SJCRH30 (cell line): ENCODE measurements around the gene SPTBN5. TPM values are rescaled to one million over a fixed set of nuclear protein-coding genes. Genes with fewer than 3 reads are reported as not detected.
A peak's percentile ranks its signal among the peaks of the same experiment; 100 is the strongest.

Source experiments
- DNase-seq, 2 experiments: peaks; one replicate each; pipeline ENCODE4 v3.0.0-alpha.2; 2015 to 2020
- H3K27ac ChIP-seq: fragments of 250-450 bp; sonication (Bioruptor Pico); 2 replicates; pipeline ENCODE4 v1.5.1; 2020; ENCODE audit warnings: mild to moderate bottlenecking, moderate library complexity
- H3K27me3 ChIP-seq: fragments of 250-450 bp; sonication (Bioruptor Pico); 2 replicates; pipeline ENCODE4 v1.5.1; 2020; ENCODE audit warnings: mild to moderate bottlenecking, moderate library complexity
- H3K36me3 ChIP-seq: fragments of 250-450 bp; sonication (Bioruptor Pico); 2 replicates; pipeline ENCODE4 v1.5.1; 2020; ENCODE audit warnings: mild to moderate bottlenecking, moderate library complexity
- H3K4me1 ChIP-seq: fragments of 250-450 bp; sonication (Bioruptor Pico); 2 replicates; pipeline ENCODE4 v1.5.1; 2020; ENCODE audit warnings: mild to moderate bottlenecking, moderate library complexity
- H3K4me3 ChIP-seq: fragments of 250-450 bp; sonication (Bioruptor Pico); 2 replicates; pipeline ENCODE4 v1.5.1; 2020; ENCODE audit warnings: mild to moderate bottlenecking, moderate library complexity
- H3K9me3 ChIP-seq: fragments of 250-450 bp; sonication (Bioruptor Pico); replicated peaks from 2 replicates; pipeline ENCODE4 v1.5.1; 2020; ENCODE audit warnings: mild to moderate bottlenecking, moderate library complexity
- total RNA-seq: library from RNA; depleted of rRNA; stranded (reverse); fragments of >200 nt; shearing (Covaris generic); gene quantifications from 2 replicates; pipeline ENCODE4 v1.2.3, GENCODE V29; 2014

SPTBN5 gene
- total RNA-seq, 1 experiment from 2014 or later: 0.55 TPM

GRCh38 chr15:41900526-41901380, 6.9 kb upstream of the SPTBN5 start:
- H3K27ac ChIP-seq: peak overlapping the region; percentile 61
- H3K4me3 ChIP-seq: no peak overlapping the region
- H3K9me3 ChIP-seq: no peaks in the 10 kb centered on the region
- DNase-seq: peak; percentile 59 to 60
- H3K36me3 ChIP-seq: peaks cover 15% of the 10 kb centered on the region
- H3K4me1 ChIP-seq: peaks cover 45% of the 10 kb centered on the region
- H3K27me3 ChIP-seq: no peaks in the 10 kb centered on the region

- Histone ChIP-seq H3K27me3 (no peaks in the 10 kb centered on the region), H3K9me3 (no peaks in the 10 kb centered on the region), H3K36me3 (peaks cover 15% of the 10 kb centered on the region), H3K4me3 (no peak overlapping the region), H3K4me1 (peaks cover 47% of the 10 kb centered on the region), H3K27ac (peak overlapping the region; percentile 61)
- peak; percentile 83 to 88 for DNase-seq
Observed at GRCh38 chr15:41899854-41900442, 6.1 kb upstream of the SPTBN5 start.

GRCh38 chr15:41897363-41897799, 3.5 kb upstream of the SPTBN5 start:
- no peaks in the 10 kb centered on the region for H3K27me3 ChIP-seq
- H3K4me3 ChIP-seq: no peak overlapping the region
- H3K36me3 ChIP-seq: peaks cover 15% of the 10 kb centered on the region
- no peaks in the 10 kb centered on the region for H3K9me3 ChIP-seq
- no peak for DNase-seq
- peaks cover 62% of the 10 kb centered on the region for H3K4me1 ChIP-seq
- no peak overlapping the region for H3K27ac ChIP-seq

- H3K27me3 ChIP-seq: no peaks in the 10 kb centered on the region
- peaks cover 67% of the 10 kb centered on the region for H3K4me1 ChIP-seq
- H3K4me3 ChIP-seq: no peak overlapping the region
- no peak for DNase-seq
- H3K36me3 ChIP-seq: peaks cover 15% of the 10 kb centered on the region
- no peaks in the 10 kb centered on the region for H3K9me3 ChIP-seq
- no peak overlapping the region for H3K27ac ChIP-seq
Observed at GRCh38 chr15:41896566-41896965, 2.7 kb upstream of the SPTBN5 start.

- Histone ChIP-seq H3K4me3 (no peak overlapping the region), H3K27me3 (no peaks in the 10 kb centered on the region), H3K9me3 (no peaks in the 10 kb centered on the region), H3K4me1 (peaks cover 67% of the 10 kb centered on the region), H3K27ac (no peak overlapping the region), H3K36me3 (peaks cover 15% of the 10 kb centered on the region)
- DNase-seq: no peak
Observed at GRCh38 chr15:41895957-41896356, 2.1 kb upstream of the SPTBN5 start.

GRCh38 chr15:41895491-41895890, 1.6 kb upstream of the SPTBN5 start:
- peaks cover 67% of the 10 kb centered on the region for H3K4me1 ChIP-seq
- H3K9me3 ChIP-seq: no peaks in the 10 kb centered on the region
- H3K36me3 ChIP-seq: peaks cover 13% of the 10 kb centered on the region
- no peak overlapping the region for H3K4me3 ChIP-seq
- H3K27ac ChIP-seq: peak overlapping the region; percentile 64
- no peak for DNase-seq
- no peaks in the 10 kb centered on the region for H3K27me3 ChIP-seq

- DNase-seq: peak; percentile 84 to 86
- H3K36me3 ChIP-seq: peaks cover 10% of the 10 kb centered on the region
- no peaks in the 10 kb centered on the region for H3K27me3 ChIP-seq
- H3K4me3 ChIP-seq: peak overlapping the region; percentile 42
- H3K27ac ChIP-seq: peak overlapping the region; percentile 64
- H3K9me3 ChIP-seq: no peaks in the 10 kb centered on the region
- peaks cover 64% of the 10 kb centered on the region for H3K4me1 ChIP-seq
Observed at GRCh38 chr15:41894791-41895463, 1.1 kb upstream of the SPTBN5 start.

- DNase-seq: peak in 1 of 2 experiments; percentile 45
Observed at GRCh38 chr15:41894251-41894790, 468 bp upstream of the SPTBN5 start.

GRCh38 chr15:41892621-41893421, 1.0 kb downstream of the SPTBN5 start:
- no peaks in the 10 kb centered on the region; the same call in 1 of the 2 replicates for H3K36me3 ChIP-seq
- H3K27me3 ChIP-seq: no peaks in the 10 kb centered on the region
- peaks cover 53% of the 10 kb centered on the region for H3K4me1 ChIP-seq
- peak overlapping the region; percentile 13 for H3K4me3 ChIP-seq
- peak overlapping the region; percentile 85 for H3K27ac ChIP-seq
- no peaks in the 10 kb centered on the region for H3K9me3 ChIP-seq
- DNase-seq: peak; percentile 39 to 53

More at GRCh38 chr15:41894251-41894790, 468 bp upstream of the SPTBN5 start:
- H3K4me1 ChIP-seq: peaks cover 58% of the 10 kb centered on the region
- H3K27me3 ChIP-seq: no peaks in the 10 kb centered on the region
- peak overlapping the region; percentile 64 for H3K27ac ChIP-seq
- peak overlapping the region; percentile 42 for H3K4me3 ChIP-seq
- H3K36me3 ChIP-seq: peaks cover 10% of the 10 kb centered on the region
- H3K9me3 ChIP-seq: no peaks in the 10 kb centered on the region

GRCh38 chr15:41891946-41892345, 1.9 kb downstream of the SPTBN5 start:
- peaks cover 53% of the 10 kb centered on the region for H3K4me1 ChIP-seq
- H3K4me3 ChIP-seq: no peak overlapping the region
- H3K27me3 ChIP-seq: no peaks in the 10 kb centered on the region
- peak; percentile 91 to 94 for DNase-seq
- H3K27ac ChIP-seq: peak overlapping the region; percentile 85
- H3K9me3 ChIP-seq: no peaks in the 10 kb centered on the region
- no peaks in the 10 kb centered on the region for H3K36me3 ChIP-seq

- Histone ChIP-seq H3K4me3 (no peak overlapping the region; the same call in 1 of the 2 replicates), H3K27me3 (no peaks in the 10 kb centered on the region), H3K27ac (peak overlapping the region; percentile 85), H3K36me3 (no peaks in the 10 kb centered on the region), H3K9me3 (no peaks in the 10 kb centered on the region), H3K4me1 (peaks cover 53% of the 10 kb centered on the region)
- DNase-seq: peak; percentile 84 to 94
Observed at GRCh38 chr15:41891226-41891625, 2.6 kb downstream of the SPTBN5 start.

GRCh38 chr15:41890050-41890690, 3.7 kb downstream of the SPTBN5 start:
- H3K36me3 ChIP-seq: no peaks in the 10 kb centered on the region
- no peak overlapping the region for H3K4me3 ChIP-seq
- peaks cover 48% of the 10 kb centered on the region for H3K4me1 ChIP-seq
- H3K27ac ChIP-seq: peak overlapping the region; percentile 85; the same call in 1 of the 2 replicates
- H3K27me3 ChIP-seq: no peaks in the 10 kb centered on the region
- no peak for DNase-seq
- no peaks in the 10 kb centered on the region for H3K9me3 ChIP-seq

GRCh38 chr15:41888662-41889253, 5.1 kb downstream of the SPTBN5 start:
- peaks cover 35% of the 10 kb centered on the region for H3K4me1 ChIP-seq
- H3K27me3 ChIP-seq: no peaks in the 10 kb centered on the region
- H3K9me3 ChIP-seq: no peaks in the 10 kb centered on the region
- no peak overlapping the region for H3K4me3 ChIP-seq
- no peak overlapping the region for H3K27ac ChIP-seq
- no peaks in the 10 kb centered on the region for H3K36me3 ChIP-seq
- no peak for DNase-seq
